Measurements from ENCODE around the gene NELFB.

NELFB gene

GRCh38 chr9:137294681-137295237, 39.6 kb downstream of the NELFB start:
- DNase-seq, result peak; percentile 33

GRCh38 chr9:137295238-137295811, 40.2 kb downstream of the NELFB start:
- peak; percentile 62 for DNase-seq

GRCh38 chr9:137295849-137296669, 40.9 kb downstream of the NELFB start:
- peak; percentile 9 for DNase-seq

GRCh38 chr9:137296670-137297664, 41.8 kb downstream of the NELFB start:
- peak; percentile 8 for DNase-seq

GRCh38 chr9:137297966-137298365, 42.8 kb downstream of the NELFB start:
- peak; percentile 9 for DNase-seq

GRCh38 chr9:137298401-137299202, 43.5 kb downstream of the NELFB start:
- peak; percentile 9 for DNase-seq

- peak; percentile 7 for DNase-seq
Observed at GRCh38 chr9:137299203-137299565, 44.1 kb downstream of the NELFB start.

- no peak for DNase-seq
Observed at GRCh38 chr9:137299938-137300337, 44.8 kb downstream of the NELFB start.

- DNase-seq, result no peak
Observed at GRCh38 chr9:137300567-137301080, 45.5 kb downstream of the NELFB start.

GRCh38 chr9:137301081-137301947, 46.2 kb downstream of the NELFB start:
- DNase-seq, result peak; percentile 43

- DNase-seq, result peak; percentile 94
Observed at GRCh38 chr9:137302118-137302448, 47.0 kb downstream of the NELFB start, which contains the start of gene NRARP. Gene NRARP, minus strand, starts transcription at chr9:137302271. Its CDS starts 343 bp downstream, at chr9:137301928.

- DNase-seq, result no peak
Observed at GRCh38 chr9:137302449-137303150, 47.5 kb downstream of the NELFB start.

GRCh38 chr9:137303151-137303892, 48.2 kb downstream of the NELFB start:
- peak; percentile 9 for DNase-seq

- DNase-seq, result no peak
Observed at GRCh38 chr9:137303893-137304382, 48.8 kb downstream of the NELFB start.

- peak; percentile 15 for DNase-seq
Observed at GRCh38 chr9:137304383-137305059, 49.4 kb downstream of the NELFB start.

GRCh38 chr9:137305060-137305797, 50.1 kb downstream of the NELFB start:
- peak; percentile 62 for DNase-seq

- no peak for DNase-seq
Observed at GRCh38 chr9:137305798-137306065, 50.6 kb downstream of the NELFB start.

Measured in activated naive CD4-positive, alpha-beta T cell treated with anti-CD3 and anti-CD28 coated beads, Interleukin-2, amount 50 U/mL, for 16 hours (primary cell).